ENCODE measurements around the gene PNKD.

- TF ChIP-seq EZH2 (IDR thresholded peaks at IDR 0.05; ENCODE audit: borderline replicate concordance) (no peak), EZH2phosphoT487 (IDR thresholded peaks at IDR 0.05; ENCODE audit: low read depth, severe bottlenecking, unreplicated experiment) (no peak)
Observed at GRCh38 chr2:218277921-218278320, 7.6 kb downstream of the PNKD start.

Measured in hepatocyte (in vitro differentiated cells).